HG03025 (cell line): ENCODE measurements around the gene NLRP3.
"Not testable (repeated sequence)": the region's sequence is repeated elsewhere in the genome, so short reads cannot be mapped to it uniquely, and the experiment has no call there.

ENCODE experiments used
- ATAC-seq: cut with Tn5 transposase; IDR thresholded peaks from one replicate; pipeline ENCODE4 v1.9.1; 2021; ENCODE audit warnings: mild to moderate bottlenecking, moderate library complexity; ENCODE audit not compliant: unreplicated experiment, low FRiP score

The NLRP3 gene

GRCh38 chr1:247465796-247466195, 49.8 kb downstream of the NLRP3 start:
- no peak for ATAC-seq

GRCh38 chr1:247467129-247467528, 51.2 kb downstream of the NLRP3 start:
- no peak for ATAC-seq

- no peak for ATAC-seq
Observed at GRCh38 chr1:247468481-247469140, 52.6 kb downstream of the NLRP3 start.

GRCh38 chr1:247469141-247469535, 53.2 kb downstream of the NLRP3 start:
- no peak for ATAC-seq

GRCh38 chr1:247470942-247471429, 55.0 kb downstream of the NLRP3 start:
- ATAC-seq = not testable (repeated sequence)

DNA sequence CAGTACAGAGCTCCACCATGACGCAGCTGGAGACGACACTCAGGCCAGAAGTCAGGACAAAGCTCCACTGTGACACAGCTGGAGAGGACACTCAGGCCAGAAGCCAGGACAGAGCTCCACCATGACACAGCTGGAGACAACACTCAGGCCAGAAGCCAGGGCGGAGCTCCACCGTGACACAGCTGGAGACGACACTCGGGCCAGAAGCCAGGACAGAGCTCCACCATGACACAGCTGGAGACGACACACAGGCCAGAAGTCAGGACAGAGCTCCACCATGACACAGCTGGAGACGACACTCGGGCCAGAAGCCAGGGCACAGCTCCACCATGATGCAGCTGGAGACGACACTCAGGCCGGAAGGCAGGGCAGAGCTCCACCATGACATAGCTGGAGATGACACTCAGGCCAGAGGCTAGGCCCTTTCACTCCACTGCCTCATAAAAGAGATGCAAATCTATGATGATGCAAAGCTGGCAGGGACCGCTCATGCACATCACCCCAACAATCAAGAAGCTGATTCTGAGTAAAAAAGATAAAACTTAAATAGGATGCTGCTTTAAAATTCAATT, 55.6 kb downstream of the NLRP3 start:
- ATAC-seq = no peak

GRCh38 chr1:247472035-247472434, 56.1 kb downstream of the NLRP3 start:
- no peak for ATAC-seq

GRCh38 chr1:247474367-247474766, 58.4 kb downstream of the NLRP3 start:
- ATAC-seq = no peak

- no peak for ATAC-seq
Observed at GRCh38 chr1:247475793-247476192, 59.8 kb downstream of the NLRP3 start.

- ATAC-seq = not testable (repeated sequence)
Observed at GRCh38 chr1:247476328-247477058, 60.5 kb downstream of the NLRP3 start.

DNA sequence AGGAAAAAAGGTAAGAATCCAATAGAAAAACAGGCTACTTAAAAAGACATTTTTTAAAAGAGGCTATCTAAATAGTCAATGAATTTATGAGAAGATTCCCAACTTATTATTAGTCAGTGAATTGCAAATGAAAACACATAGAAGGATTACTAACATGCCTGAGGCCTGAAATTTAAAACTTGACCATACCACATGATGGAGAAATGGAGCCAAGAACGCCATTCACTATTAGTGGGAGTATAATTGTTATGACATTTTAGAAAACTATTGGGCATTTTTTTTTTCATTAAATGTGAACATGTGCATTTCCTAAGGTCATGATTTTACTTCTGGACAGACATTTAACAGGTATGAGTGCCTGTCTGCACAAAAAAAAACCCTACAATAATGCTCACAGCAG, 66.8 kb downstream of the NLRP3 start:
- no peak for ATAC-seq

DNA sequence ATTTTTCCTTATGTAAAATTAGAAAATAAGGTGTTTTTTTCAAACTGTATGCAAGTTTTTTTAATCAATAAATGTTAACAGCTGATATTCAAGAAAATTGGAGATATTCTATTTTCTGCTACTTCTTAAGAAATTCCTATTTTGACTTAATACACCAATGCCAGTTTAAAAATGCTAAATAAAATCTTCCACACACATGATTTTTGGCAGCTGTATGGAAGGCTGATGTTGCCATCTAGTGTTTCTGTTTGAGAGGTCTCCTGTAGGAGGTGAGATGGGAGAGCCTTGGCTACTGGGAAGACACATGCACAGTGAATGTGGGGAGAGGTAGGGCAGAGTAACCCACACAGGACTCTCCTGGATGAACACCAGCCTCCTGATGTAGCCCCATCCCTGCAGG, 71.1 kb downstream of the NLRP3 start:
- ATAC-seq = no peak

DNA sequence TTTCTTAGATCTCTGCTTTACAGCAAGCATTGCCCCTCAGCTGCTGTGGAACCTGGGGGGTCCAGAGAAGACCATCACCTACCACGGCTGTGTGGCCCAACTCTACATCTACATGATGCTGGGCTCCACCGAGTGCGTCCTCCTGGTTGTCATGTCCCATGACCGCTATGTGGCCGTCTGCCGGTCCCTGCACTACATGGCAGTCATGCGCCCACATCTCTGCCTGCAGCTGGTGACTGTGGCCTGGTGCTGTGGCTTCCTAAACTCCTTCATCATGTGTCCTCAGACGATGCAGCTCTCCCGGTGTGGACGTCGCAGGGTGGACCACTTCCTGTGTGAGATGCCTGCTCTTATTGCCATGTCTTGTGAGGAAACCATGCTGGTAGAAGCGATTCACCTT, 75.4 kb downstream of the NLRP3 start:
- no peak for ATAC-seq

DNA sequence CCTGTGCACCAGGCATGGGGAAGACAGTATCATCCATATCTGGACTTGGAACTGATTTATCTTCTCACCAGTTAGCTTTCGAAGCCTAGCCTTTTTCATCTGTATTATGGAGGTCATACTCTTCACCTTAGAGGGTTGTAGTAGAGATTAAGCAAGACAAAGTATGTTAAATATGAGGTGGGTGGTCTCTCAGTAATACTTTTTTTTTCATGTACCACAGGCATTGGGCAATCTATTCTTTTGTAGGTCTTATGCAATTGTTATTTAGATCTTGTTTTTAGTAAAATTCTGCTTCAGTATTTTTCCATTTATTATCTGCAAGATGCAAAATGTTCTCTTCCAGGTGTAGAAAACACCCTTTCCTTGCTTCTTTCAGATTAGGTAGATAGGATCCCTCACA, 77.1 kb downstream of the NLRP3 start:
- no peak for ATAC-seq

- ATAC-seq = no peak
Observed at GRCh38 chr1:247494767-247495166, 78.8 kb downstream of the NLRP3 start.

GRCh38 chr1:247496581-247497285, 80.8 kb downstream of the NLRP3 start:
- ATAC-seq = no peak
